ENCODE data around the gene PITPNC1.

DNA sequence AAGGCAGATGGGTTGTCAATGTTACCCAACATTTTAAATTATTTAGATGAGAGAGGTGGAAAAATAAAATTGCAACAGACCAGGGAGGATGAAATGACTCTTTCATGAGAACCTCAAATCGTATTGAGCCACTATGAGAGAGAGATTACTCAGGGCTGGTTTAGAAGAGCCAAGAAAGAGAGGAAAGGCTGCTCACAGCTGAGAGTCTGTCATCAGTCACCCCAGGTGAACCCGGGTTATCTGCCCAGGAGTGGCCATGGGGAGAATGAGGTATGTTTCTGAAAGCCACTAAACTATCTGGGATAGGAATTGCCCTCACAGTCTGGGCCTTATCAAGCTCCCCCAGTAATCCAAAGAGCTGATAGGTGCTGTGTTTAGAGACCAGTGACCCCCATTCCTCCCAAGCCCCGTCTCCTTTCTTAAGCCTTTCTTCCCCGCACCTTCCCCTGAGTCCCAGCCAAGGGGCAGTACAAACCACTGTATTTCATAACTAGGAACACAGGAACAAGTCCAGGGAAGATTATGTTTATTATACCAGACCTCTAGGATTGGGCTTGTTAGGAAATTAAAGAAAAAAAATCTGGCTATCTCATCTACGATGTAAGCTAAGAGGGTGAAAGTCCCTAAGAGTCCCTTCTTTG is 181.8 kb downstream of the PITPNC1 start:
- no peak for TF ChIP-seq POLR2A (IDR thresholded peaks at IDR 0.05; ENCODE audit: low read depth, low read length)
- TF ChIP-seq, protein P1, sequence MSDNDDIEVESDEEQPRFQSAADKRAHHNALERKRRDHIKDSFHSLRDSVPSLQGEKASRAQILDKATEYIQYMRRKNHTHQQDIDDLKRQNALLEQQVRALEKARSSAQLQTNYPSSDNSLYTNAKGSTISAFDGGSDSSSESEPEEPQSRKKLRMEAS (IDR thresholded peaks at IDR 0.05; ENCODE audit: insufficient read depth, insufficient read length): no peak
- no peak for TF ChIP-seq EZH2 (IDR thresholded peaks at IDR 0.05; ENCODE audit: borderline replicate concordance, low read depth, low read length, severe bottlenecking)
- TF ChIP-seq POLR2AphosphoS5 (IDR thresholded peaks at IDR 0.05; ENCODE audit: insufficient read depth, low read depth, low read length): no peak
- TF ChIP-seq JUN (IDR thresholded peaks at IDR 0.05; ENCODE audit: borderline replicate concordance, insufficient read depth, insufficient read length, low read depth): no peak
- no peak for TF ChIP-seq FOS (IDR thresholded peaks at IDR 0.05; ENCODE audit: borderline replicate concordance, insufficient read depth, low read length)
- TF ChIP-seq, protein P2, sequence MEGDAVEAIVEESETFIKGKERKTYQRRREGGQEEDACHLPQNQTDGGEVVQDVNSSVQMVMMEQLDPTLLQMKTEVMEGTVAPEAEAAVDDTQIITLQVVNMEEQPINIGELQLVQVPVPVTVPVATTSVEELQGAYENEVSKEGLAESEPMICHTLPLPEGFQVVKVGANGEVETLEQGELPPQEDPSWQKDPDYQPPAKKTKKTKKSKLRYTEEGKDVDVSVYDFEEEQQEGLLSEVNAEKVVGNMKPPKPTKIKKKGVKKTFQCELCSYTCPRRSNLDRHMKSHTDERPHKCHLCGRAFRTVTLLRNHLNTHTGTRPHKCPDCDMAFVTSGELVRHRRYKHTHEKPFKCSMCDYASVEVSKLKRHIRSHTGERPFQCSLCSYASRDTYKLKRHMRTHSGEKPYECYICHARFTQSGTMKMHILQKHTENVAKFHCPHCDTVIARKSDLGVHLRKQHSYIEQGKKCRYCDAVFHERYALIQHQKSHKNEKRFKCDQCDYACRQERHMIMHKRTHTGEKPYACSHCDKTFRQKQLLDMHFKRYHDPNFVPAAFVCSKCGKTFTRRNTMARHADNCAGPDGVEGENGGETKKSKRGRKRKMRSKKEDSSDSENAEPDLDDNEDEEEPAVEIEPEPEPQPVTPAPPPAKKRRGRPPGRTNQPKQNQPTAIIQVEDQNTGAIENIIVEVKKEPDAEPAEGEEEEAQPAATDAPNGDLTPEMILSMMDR (IDR thresholded peaks at IDR 0.05; ENCODE audit: extremely low read depth in 1 of 2, insufficient read depth in 1 of 2, low read depth in 1 of 2, low read length in 2 of 2): no peak

All from endothelial cell of umbilical vein (primary cell).